ENCODE data around the gene RNF149.

DNA sequence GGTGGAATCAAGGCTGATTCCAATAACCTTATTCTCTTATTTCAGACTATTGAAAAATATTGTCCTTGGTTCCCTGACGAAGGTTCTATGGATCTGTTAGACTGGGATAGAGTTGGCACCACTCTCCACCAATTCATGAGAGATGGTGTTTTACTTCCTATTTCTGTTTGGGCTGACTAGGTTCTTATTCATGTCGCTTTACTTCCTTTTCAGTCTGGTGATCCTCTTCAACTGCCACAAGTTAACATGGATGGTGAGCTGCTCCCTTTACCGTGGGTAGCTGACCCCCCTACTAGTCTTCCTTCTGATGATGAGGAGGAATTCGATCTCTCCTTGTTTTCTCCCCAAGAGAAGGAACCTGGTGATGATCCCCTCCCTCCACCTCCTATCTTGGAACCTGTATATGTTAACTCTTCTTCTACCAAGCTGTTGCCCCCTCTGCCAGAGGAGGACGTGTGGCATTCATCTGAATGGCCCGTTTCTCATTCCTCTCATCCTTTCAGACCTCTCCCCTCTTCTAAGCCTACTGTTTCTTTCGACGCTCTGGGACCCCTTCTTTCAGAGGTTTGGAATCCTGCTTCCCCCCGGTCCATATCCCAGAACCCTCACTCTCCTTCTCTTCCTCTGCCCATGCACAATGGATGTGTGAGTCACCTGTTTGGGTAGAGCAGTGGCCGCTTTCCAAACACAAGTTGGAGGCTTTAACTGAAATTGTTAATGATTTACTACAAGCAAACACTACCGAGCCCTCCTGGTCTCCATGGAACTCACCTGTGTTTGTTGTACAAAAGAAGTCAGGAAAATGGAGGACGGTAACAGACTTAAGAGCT, 69.4 kb downstream of the RNF149 start:
- TF ChIP-seq PPARA (CRISPR knock-in tag; IDR thresholded peaks at IDR 0.05; ENCODE audit: borderline replicate concordance), result no peak
- TF ChIP-seq ZNF8 (CRISPR knock-in tag; IDR thresholded peaks at IDR 0.05), result no peak
- TF ChIP-seq ARNTL (CRISPR knock-in tag; IDR thresholded peaks at IDR 0.05; ENCODE audit: borderline replicate concordance, low read depth), result no peak
- TF ChIP-seq, protein P1, sequence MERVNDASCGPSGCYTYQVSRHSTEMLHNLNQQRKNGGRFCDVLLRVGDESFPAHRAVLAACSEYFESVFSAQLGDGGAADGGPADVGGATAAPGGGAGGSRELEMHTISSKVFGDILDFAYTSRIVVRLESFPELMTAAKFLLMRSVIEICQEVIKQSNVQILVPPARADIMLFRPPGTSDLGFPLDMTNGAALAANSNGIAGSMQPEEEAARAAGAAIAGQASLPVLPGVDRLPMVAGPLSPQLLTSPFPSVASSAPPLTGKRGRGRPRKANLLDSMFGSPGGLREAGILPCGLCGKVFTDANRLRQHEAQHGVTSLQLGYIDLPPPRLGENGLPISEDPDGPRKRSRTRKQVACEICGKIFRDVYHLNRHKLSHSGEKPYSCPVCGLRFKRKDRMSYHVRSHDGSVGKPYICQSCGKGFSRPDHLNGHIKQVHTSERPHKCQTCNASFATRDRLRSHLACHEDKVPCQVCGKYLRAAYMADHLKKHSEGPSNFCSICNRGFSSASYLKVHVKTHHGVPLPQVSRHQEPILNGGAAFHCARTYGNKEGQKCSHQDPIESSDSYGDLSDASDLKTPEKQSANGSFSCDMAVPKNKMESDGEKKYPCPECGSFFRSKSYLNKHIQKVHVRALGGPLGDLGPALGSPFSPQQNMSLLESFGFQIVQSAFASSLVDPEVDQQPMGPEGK (CRISPR knock-in tag; IDR thresholded peaks at IDR 0.05; ENCODE audit: borderline replicate concordance), result no peak
